Spleen (tissue), 11 donors: ENCODE data around the gene SDK1. TPM values are rescaled to one million over a fixed set of nuclear protein-coding genes. Genes with fewer than 3 reads are reported as not detected.

ENCODE experiments used
- DNase-seq: peaks from one replicate; pipeline ENCODE4 v3.0.0-alpha.2; 2020
- H3K27ac ChIP-seq, 8 donors: fragments of 200-600 bp; sonication (generic) in 7 of 8; 1 replicate in 4 of 8; 2 replicates in 4 of 8; pipeline versions ENCODE4 v1.5.0 to v1.8.0; 2016 to 2021; ENCODE audit warnings: inconsistent platforms in 4 of 8, mild to moderate bottlenecking in 4 of 8, moderate library complexity in 1 of 8
- H3K27me3 ChIP-seq, 7 donors: fragments of 200-600 bp; sonication (generic) in 6 of 7; replicated peaks in 1 of 7; 1 replicate in 4 of 7; 2 replicates in 3 of 7; pipeline versions ENCODE4 v1.5.0 to v1.8.0; 2016 to 2021; ENCODE audit warnings: inconsistent platforms in 3 of 7, mild to moderate bottlenecking in 1 of 7
- H3K36me3 ChIP-seq, 6 donors: fragments of 200-600 bp; sonication (generic) in 5 of 6; 1 replicate in 4 of 6; 2 replicates in 2 of 6; pipeline versions ENCODE4 v1.5.0 to v1.8.0; 2016 to 2021; ENCODE audit warnings: inconsistent platforms in 2 of 6
- H3K4me1 ChIP-seq, 6 donors: fragments of 200-600 bp; sonication (generic) in 5 of 6; 1 replicate in 3 of 6; 2 replicates in 3 of 6; pipeline versions ENCODE4 v1.5.0 to v1.8.0; 2016 to 2021; ENCODE audit warnings: inconsistent platforms in 3 of 6
- H3K4me3 ChIP-seq, 8 donors: fragments of 200-600 bp; sonication (generic) in 7 of 8; 1 replicate in 4 of 8; 2 replicates in 4 of 8; pipeline versions ENCODE4 v1.5.0 to v1.8.0; 2016 to 2021; ENCODE audit warnings: inconsistent platforms in 4 of 8, mild to moderate bottlenecking in 4 of 8, moderate library complexity in 2 of 8
- H3K9me3 ChIP-seq, 8 donors: fragments of 200-600 bp; sonication (generic) in 7 of 8; 1 replicate in 4 of 8; 2 replicates in 4 of 8; pipeline versions ENCODE4 v1.5.0 to v1.8.0; 2016 to 2021; ENCODE audit warnings: inconsistent platforms in 4 of 8
- POLR2A ChIP-seq, 3 donors: fragments of 450-650 bp; IDR thresholded peaks; one replicate each; pipeline ENCODE4 v1.5.1; 2017; ENCODE audit warnings: antibody characterized with exemption in 3 of 3, mild to moderate bottlenecking in 1 of 3
- POLR2AphosphoS5 ChIP-seq, 3 donors: sonication (generic); formaldehyde crosslinking; IDR thresholded peaks; one replicate each; pipeline ENCODE4 v1.5.1; 2017; ENCODE audit warnings: antibody characterized with exemption in 3 of 3
- WGBS, 5 donors: extraction: QIAGEN DNeasy Blood & Tissue Kit in 3 of 5; methylation state at CpG; one replicate each; pipeline versions ENCODE4 v1.1.5 to v1.1.7; 2013 to 2018; 5-methylcytosine and 5-hydroxymethylcytosine counted together
- intact Hi-C: fragments of 100-400 bp; cut with DNase I; formaldehyde crosslinking; loops from one replicate; pipeline ENCODE4 v1.15.0; 2023; ENCODE audit warnings: low total_unique reads
- polyA plus RNA-seq, 3 donors: library from polyadenylated mRNA; stranded (reverse); fragments of 200-250 nt; gene quantifications; one replicate each; pipeline ENCODE4 v1.2.1, GENCODE V29; 2013
- total RNA-seq, 7 donors: library from RNA; depleted of rRNA in 3 of 7; stranded (reverse); fragments of >200 nt in 3 of 7; fragmentation: NEBNext Ultra II Directional in 4 of 7; extraction: Animal tissue kit (Norgen Biotek cat#: 25700) in 4 of 7; gene quantifications; one replicate each; pipeline versions ENCODE4 v1.1.0 to v1.2.1, GENCODE V29; 2016 to 2021
- TF ChIP-seq, protein P1 (sequence below), 11 experiments: fragments of 200-600 bp in 7 of 11; fragments of 450-650 bp in 4 of 11; sonication (generic) in 4 of 11; IDR thresholded peaks in 8 of 11; conservative IDR thresholded peaks in 3 of 11; 1 replicate in 7 of 11; 2 replicates in 4 of 11; pipeline versions ENCODE4 v1.4.0 to v1.8.0; 2016 to 2021; ENCODE audit warnings: antibody characterized with exemption in 11 of 11, inconsistent platforms in 4 of 11, mild to moderate bottlenecking in 1 of 11
- donor health status: healthy with polysubstance abuse.
- donor health status: DM: no; HTN: no; CAD: no; lungs with moderate emphysema.
- donor health status: DM: no; HTN: no; CAD: no.
- donor health status: Bipolar disorder and iron deficiency.
- donor health status: healthy.
- donor health status: DM: no; HTN: no; CAD: no.
- donor health status: DM: yes; HTN: yes; CAD: no.

SDK1 gene
- total and polyA plus RNA-seq, 10 donors: 3.2 to 54.1 (median 35.1) TPM

DNA sequence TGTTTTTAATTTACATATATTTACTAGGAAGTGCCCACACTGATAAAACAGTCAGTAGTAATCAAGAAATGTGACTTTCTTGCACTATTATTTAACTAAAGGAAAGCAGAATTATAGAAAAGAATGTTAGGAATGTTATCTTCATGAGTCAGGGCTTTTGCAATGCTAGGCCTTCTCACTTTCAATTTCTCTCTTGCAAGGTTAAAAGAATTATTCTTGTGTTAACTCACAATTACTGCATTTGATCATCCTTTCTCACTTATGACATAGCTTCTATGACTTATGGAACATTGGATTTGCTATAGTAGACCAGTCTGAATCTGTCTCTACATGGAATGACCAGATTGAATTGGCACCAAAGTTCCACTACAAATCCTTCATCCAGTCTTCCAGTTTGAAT is 192.4 kb downstream of the SDK1 start:
- H3K27ac ChIP-seq: peak overlapping the region in 4 of 8 donors; percentile 2 to 47 (median 30)
- H3K9me3 ChIP-seq: no peaks in the 10 kb centered on the region
- H3K4me1 ChIP-seq: peaks cover 0 to 15% (median 0%) of the 10 kb centered on the region in 6 donors
- H3K36me3 ChIP-seq: no peaks in the 10 kb centered on the region
- H3K27me3 ChIP-seq: no peaks in the 10 kb centered on the region
- intact Hi-C loops: no loop called here
- no peak overlapping the region for H3K4me3 ChIP-seq
- TF ChIP-seq, protein P1, sequence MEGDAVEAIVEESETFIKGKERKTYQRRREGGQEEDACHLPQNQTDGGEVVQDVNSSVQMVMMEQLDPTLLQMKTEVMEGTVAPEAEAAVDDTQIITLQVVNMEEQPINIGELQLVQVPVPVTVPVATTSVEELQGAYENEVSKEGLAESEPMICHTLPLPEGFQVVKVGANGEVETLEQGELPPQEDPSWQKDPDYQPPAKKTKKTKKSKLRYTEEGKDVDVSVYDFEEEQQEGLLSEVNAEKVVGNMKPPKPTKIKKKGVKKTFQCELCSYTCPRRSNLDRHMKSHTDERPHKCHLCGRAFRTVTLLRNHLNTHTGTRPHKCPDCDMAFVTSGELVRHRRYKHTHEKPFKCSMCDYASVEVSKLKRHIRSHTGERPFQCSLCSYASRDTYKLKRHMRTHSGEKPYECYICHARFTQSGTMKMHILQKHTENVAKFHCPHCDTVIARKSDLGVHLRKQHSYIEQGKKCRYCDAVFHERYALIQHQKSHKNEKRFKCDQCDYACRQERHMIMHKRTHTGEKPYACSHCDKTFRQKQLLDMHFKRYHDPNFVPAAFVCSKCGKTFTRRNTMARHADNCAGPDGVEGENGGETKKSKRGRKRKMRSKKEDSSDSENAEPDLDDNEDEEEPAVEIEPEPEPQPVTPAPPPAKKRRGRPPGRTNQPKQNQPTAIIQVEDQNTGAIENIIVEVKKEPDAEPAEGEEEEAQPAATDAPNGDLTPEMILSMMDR (IDR thresholded peaks at IDR 0.05 in 8 of 11, conservative IDR thresholded peaks at IDR 0.05 in 3 of 11): no peak
- TF ChIP-seq POLR2A (IDR thresholded peaks at IDR 0.05) (no peak), POLR2AphosphoS5 (IDR thresholded peaks at IDR 0.05) (no peak)
- no peak for DNase-seq

DNA sequence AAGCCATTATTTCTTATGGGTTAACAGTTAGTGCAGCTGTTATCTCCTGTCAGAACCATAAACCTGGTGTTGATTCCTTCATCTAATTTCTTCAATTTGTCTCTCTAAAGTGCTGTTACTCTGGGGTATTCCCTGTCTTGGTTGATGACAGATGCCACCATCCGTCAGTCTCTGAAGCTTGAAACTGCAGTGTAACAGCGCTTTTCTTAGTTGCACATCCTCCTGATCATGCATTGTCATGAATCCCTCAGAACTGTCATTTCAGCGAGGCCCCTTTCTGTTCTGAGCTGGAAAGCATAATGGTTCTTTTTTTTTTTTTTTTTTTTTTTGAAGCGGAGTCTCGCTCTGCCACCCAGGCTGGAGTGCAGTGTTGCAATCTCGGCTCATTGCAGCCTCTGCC is 193.9 kb downstream of the SDK1 start:
- Histone ChIP-seq H3K4me3 (no peak overlapping the region), H3K27ac (no peak overlapping the region), H3K36me3 (no peaks in the 10 kb centered on the region), H3K4me1 (peaks cover 0 to 15% (median 0%) of the 10 kb centered on the region in 6 donors), H3K9me3 (peaks cover under 1 to 11% (median 8%) of the 10 kb centered on the region in 8 donors), H3K27me3 (no peaks in the 10 kb centered on the region)
- DNase-seq: no peak
- WGBS, 5 donors: 84 to 95% (median 93%) methylated on average over 6 of the region's 6 CpGs
- intact Hi-C loops: no loop called here
- no peak for TF ChIP-seq POLR2AphosphoS5 (IDR thresholded peaks at IDR 0.05)
- TF ChIP-seq, protein P1 (IDR thresholded peaks at IDR 0.05 in 8 of 11, conservative IDR thresholded peaks at IDR 0.05 in 3 of 11): no peak

DNA sequence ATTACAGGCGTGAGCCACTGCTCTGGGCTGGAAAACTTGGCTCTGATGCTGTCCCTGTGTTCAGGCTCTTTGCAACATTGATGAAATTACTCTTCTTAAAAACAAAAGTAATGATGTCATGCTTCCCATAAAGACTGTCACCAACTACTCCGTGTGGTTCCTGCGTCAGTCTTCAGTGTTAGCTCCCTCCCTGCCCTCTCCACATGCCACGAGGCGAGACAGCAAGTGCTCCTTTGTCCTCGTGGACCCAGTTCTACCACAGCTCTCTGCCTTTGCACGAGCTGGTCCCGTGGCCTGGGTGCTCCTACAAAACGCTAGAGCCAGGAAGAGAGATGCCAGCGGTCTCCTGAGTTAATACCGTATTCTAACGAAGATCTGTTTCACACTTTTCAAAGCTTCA is 194.5 kb downstream of the SDK1 start:
- no peak for DNase-seq
- no peak for TF ChIP-seq POLR2AphosphoS5 (IDR thresholded peaks at IDR 0.05)
- no peak for TF ChIP-seq POLR2A (IDR thresholded peaks at IDR 0.05)
- TF ChIP-seq, protein P1 (IDR thresholded peaks at IDR 0.05 in 8 of 11, conservative IDR thresholded peaks at IDR 0.05 in 3 of 11): no peak
- Histone ChIP-seq H3K4me3 (no peak overlapping the region), H3K36me3 (no peaks in the 10 kb centered on the region), H3K27ac (no peak overlapping the region), H3K4me1 (peaks cover 0 to 15% (median 0%) of the 10 kb centered on the region in 6 donors), H3K27me3 (no peaks in the 10 kb centered on the region), H3K9me3 (peaks cover 2 to 17% (median 14%) of the 10 kb centered on the region in 8 donors)
- intact Hi-C loops: no loop called here
- WGBS, 5 donors: 75 to 88% (median 82%) methylated on average over 12 of the region's 12 CpGs

DNA sequence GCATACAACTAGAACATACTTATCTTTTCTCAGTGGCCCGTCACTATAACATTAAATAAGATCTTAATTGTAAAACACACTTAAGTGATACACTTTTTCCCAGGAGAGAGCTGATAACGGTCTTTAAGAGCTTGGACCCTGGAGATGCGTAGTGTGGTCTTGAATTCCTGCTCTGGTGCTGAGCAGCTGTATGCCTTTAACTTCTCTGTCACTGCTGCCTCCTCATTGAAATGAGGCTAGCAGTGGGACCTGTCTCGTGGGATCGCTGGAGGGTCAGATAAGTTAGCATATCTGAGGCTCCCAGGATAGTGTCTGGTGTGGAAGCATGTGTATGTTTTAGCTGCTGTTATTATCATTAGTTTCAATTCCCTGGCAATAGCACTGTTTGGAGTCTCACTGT is 194.9 kb downstream of the SDK1 start:
- intact Hi-C loops: no loop called here
- H3K27ac ChIP-seq: no peak overlapping the region
- no peaks in the 10 kb centered on the region for H3K27me3 ChIP-seq
- peaks cover 0 to 15% (median 0%) of the 10 kb centered on the region in 6 donors for H3K4me1 ChIP-seq
- no peak overlapping the region for H3K4me3 ChIP-seq
- no peak for DNase-seq
- 72 to 88% (median 78%) methylated on average over 5 of the region's 5 CpGs for WGBS, 5 donors
- H3K9me3 ChIP-seq: peaks cover 2 to 21% (median 18%) of the 10 kb centered on the region in 8 donors
- no peaks in the 10 kb centered on the region for H3K36me3 ChIP-seq
- TF ChIP-seq POLR2A (IDR thresholded peaks at IDR 0.05) (no peak), POLR2AphosphoS5 (IDR thresholded peaks at IDR 0.05) (no peak)
- TF ChIP-seq, protein P1 (IDR thresholded peaks at IDR 0.05 in 8 of 11, conservative IDR thresholded peaks at IDR 0.05 in 3 of 11): no peak
